GM21360 (cell line): ENCODE measurements around the gene MAGI2.

ENCODE experiments used
- ATAC-seq: cut with Tn5 transposase; IDR thresholded peaks from one replicate; pipeline ENCODE4 v1.9.1; 2021; ENCODE audit warnings: mild to moderate bottlenecking, moderate library complexity; ENCODE audit not compliant: unreplicated experiment

The MAGI2 gene

GRCh38 chr7:78760620-78761355 lies 692.7 kb downstream of the MAGI2 start:
- no peak for ATAC-seq

- ATAC-seq = no peak
These were observed 700.9 kb downstream of the MAGI2 start for GRCh38 chr7:78752554-78752953.

DNA sequence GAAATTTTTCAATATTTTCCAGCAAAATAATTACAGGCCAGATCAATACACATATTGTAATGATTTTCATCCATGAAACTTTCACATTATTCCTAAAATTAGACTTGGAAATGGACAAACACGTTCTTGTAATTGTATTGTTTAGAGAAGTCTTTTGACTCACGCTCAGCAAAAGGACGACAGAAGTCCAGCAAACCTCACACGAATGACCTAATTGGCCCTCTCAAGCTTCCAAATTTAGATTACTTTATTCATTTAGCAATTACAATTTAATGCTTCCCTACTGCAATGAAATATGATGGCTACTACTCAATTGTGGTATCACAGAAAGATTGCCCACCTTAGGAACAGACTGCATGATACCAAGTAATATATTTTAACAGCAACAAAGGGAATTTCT lies 702.2 kb downstream of the MAGI2 start:
- no peak for ATAC-seq

DNA sequence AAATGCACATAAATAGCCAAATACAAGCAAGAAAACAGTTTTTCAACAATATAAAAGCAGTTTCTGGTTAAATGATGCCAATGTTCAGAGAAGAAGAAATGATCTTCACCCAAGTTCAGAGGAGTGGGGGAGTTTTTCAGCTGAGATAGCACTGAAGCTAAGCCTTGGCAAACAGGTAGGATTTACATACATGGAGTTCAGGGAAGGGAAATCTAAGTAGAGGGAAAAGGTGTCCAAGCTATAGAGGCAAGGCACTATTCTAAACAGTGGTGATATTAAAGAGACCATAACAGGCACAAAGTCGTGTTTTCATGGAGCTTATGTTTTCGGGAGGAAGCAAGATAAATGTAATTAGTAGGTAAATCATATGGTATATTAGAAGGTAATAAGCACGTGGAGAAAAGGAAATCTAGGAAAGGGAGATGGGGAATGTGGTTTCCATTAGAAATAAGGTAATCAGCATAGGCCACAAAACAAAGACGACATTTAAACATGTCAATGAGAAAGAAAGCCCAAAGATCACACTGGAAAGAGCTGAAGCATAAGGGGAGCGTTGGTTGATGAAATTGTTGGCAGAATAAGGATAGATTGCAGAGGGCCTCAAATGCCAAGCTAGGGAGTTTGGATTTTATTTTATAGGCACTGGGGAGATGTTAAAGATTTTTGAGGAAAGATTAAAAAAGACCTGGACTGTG lies 704.3 kb downstream of the MAGI2 start:
- ATAC-seq = no peak

DNA sequence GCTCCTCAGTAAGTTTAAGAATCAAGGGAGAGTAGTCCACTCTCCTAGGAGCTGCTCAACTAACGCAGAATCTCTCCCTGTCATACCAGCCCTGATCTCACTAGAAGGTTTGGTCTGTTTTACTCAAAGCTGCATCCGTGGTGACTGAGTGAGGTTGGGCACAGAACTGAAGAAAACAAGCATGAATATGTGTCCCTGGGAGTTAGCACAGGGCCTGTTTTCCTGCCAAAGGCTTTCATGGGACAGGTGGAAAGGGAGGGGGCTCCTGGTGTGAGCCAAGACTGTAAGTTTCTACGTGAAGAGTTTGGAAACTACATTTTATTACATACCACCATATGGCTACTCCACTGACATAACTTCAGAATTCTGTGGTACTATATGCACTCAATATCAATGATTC lies 705.9 kb downstream of the MAGI2 start:
- ATAC-seq = no peak

- ATAC-seq = no peak
These were observed 707.2 kb downstream of the MAGI2 start for GRCh38 chr7:78746301-78746700.

GRCh38 chr7:78742694-78743093 lies 710.8 kb downstream of the MAGI2 start:
- ATAC-seq = no peak

GRCh38 chr7:78736548-78736947 lies 716.9 kb downstream of the MAGI2 start:
- ATAC-seq = no peak

GRCh38 chr7:78734626-78735025 lies 718.8 kb downstream of the MAGI2 start:
- ATAC-seq = no peak

GRCh38 chr7:78720066-78720465 lies 733.4 kb downstream of the MAGI2 start:
- ATAC-seq = no peak

- no peak for ATAC-seq
These were observed 735.3 kb downstream of the MAGI2 start for GRCh38 chr7:78718212-78718611.

DNA sequence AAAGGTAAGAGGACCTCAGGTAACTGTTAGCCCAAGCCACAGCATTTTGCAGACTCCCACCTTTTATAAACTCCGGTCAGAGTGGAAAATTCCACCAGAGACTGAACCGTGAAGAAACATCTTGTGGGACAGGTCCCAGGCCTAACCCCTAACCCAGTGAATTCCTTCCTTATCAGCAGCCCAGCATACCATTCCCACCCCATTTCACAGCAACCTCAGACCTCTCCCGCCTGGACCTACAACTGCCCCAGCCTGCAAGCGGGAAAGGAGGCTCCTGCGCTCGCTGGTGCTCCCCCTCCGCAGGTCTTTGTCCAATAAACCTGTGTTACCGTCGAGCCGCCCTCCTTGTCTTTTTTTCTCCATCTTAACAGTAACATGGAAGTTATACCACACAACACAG lies 736.6 kb downstream of the MAGI2 start:
- ATAC-seq = no peak

GRCh38 chr7:78714356-78714755 lies 739.1 kb downstream of the MAGI2 start:
- no peak for ATAC-seq

- ATAC-seq = no peak
These were observed 741.4 kb downstream of the MAGI2 start for GRCh38 chr7:78712111-78712510.

GRCh38 chr7:78709658-78710057 lies 743.8 kb downstream of the MAGI2 start:
- ATAC-seq = no peak

DNA sequence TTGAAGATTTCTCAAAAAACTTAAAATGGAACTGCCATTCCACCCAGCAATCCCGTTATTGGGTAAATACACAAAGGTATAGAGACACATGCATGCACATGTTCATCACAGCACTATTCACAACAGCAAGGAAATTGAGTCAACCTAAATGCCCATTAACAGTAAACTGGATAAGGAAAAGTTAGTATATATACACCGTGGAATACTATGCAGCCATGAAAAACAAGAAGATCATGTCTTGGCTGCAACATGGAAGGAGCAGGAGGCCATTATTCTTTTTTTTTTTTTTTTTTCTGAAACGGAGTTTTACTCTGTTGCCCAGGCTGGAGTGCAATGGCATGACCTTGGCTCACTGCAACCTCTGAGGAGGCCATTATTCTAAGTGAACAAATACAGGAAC lies 749.0 kb downstream of the MAGI2 start:
- ATAC-seq = no peak

- ATAC-seq = no peak
These were observed 750.1 kb downstream of the MAGI2 start for GRCh38 chr7:78703391-78703790.

DNA sequence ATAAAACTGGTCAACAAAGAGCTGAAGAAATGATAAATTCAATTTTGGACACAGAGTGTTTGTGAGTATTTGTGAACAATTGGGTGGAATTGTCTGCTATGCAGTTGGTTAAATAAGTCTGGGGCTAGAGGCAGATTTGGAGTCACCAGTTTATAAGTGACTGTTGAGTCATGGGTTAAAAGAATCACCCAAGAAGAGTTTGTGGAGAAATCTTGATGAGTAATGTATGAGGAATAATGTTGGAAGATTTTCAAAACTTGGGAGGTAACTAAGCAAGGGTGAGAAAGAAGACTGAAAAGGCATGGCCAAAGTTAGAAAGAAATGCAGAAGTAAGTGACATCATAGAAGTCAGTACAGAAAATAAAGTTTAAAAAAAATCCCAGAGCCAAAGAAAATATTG lies 750.7 kb downstream of the MAGI2 start:
- ATAC-seq = no peak

DNA sequence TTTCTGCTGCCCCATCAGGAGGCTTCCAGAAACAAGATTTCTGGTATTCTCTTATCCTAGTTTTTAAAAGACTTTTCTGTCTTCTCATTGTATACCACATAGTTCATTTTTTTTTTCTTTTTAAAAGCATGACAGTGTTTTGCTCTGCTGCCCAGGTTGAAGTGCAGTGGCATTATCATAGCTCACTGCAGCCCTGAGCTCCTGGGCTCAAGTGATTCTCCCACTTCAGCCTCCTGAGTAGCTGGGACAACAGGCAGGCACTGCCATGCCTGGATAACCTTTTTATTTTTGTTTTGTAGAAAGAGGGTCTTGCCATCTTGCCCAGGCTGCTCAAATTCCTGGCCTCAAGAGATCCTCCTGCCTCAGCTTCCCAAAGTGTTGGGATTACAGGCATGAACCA lies 757.6 kb downstream of the MAGI2 start:
- no peak for ATAC-seq

DNA sequence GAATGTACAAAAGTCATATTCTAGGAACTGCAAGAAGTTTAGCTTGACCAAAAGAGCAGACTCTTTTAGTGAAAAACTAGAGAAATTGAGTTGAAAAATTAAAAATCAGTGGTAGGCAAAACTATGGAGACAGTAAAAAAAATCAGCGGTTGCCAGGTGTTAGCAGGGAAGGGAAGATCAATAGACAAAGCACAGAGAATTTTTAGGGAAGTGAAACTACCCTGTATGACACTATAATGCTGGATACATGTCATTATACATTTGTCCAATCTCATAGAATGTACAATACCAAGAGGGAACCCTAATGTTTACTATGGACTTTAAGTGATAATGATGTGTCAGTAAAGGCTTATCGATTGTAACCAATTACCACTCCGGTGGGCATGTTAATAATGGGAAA lies 761.9 kb downstream of the MAGI2 start:
- no peak for ATAC-seq

GRCh38 chr7:78690174-78690573 lies 763.3 kb downstream of the MAGI2 start:
- no peak for ATAC-seq

DNA sequence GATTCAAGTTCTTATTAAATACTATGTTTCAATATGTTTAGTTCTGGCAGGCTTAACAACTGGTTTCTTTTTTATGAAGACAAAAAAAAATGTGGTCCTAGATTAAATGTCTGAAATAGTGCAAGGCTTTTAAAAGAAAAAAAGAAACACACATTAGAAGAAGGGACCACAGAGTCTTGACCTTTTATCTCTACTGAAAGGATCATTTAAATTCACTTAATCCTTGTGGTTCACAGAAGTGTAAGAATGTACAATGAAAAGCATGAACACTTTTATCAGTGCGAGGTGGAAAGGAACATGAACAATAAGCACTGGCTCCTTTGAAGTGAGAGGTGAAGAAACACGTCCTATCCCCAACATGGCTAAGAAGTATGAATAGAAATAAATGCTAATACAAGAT lies 765.1 kb downstream of the MAGI2 start:
- no peak for ATAC-seq

DNA sequence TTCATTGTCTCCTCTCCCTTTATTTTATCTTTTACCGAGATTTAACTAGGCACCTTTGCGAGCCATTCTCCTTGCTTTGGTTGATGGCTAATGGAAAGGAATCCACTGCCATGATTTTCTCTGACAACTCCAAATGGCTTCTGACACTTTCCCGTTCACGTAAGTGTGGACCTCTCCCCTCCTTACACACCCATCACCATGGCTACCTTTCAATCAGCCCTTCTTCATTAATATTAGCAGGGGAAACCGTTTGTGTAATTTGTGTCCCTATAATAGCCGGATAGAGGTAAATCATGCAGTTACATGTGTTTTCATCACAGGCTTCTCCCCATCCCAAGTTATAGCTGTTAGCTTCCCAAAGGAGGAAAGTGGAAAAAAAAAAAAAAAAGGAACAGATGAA lies 767.3 kb downstream of the MAGI2 start:
- ATAC-seq = no peak
